Measurements from ENCODE around the gene WSCD1. TPM values are rescaled to one million over a fixed set of nuclear protein-coding genes. Genes with fewer than 3 reads are reported as not detected.

The WSCD1 gene
- total RNA-seq, 6 donors from 2014 or later = 1.0 to 17.5 (median 3.8) TPM

DNA sequence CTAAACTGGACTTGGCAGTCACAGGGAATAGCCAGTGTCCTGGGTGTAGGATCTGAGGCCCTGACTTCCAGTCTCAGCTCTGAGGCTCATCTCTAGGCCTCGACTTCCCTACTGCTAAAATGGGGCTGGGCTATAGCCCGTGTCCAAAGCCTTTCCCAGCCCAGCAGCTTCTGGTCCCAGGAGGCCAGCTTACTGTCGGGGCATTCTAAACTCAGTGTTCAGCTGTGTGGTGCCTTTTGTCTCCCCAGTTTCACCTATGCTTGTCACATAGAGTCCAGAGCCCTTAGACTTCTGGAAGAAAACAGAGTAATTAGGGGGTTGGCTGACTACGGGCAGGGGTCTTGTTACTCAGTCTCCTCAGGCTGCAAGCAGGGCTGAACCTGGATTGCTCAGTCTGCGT, 94.8 kb downstream of the WSCD1 start:
- Histone ChIP-seq H3K27me3 (no peaks in the 10 kb centered on the region), H3K4me1 (no peaks in the 10 kb centered on the region), H3K4me3 (no peak overlapping the region), H3K27ac (no peak overlapping the region), H3K9me3 (no peaks in the 10 kb centered on the region), H3K36me3 (no peaks in the 10 kb centered on the region)
- TF ChIP-seq, protein P1, sequence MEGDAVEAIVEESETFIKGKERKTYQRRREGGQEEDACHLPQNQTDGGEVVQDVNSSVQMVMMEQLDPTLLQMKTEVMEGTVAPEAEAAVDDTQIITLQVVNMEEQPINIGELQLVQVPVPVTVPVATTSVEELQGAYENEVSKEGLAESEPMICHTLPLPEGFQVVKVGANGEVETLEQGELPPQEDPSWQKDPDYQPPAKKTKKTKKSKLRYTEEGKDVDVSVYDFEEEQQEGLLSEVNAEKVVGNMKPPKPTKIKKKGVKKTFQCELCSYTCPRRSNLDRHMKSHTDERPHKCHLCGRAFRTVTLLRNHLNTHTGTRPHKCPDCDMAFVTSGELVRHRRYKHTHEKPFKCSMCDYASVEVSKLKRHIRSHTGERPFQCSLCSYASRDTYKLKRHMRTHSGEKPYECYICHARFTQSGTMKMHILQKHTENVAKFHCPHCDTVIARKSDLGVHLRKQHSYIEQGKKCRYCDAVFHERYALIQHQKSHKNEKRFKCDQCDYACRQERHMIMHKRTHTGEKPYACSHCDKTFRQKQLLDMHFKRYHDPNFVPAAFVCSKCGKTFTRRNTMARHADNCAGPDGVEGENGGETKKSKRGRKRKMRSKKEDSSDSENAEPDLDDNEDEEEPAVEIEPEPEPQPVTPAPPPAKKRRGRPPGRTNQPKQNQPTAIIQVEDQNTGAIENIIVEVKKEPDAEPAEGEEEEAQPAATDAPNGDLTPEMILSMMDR (IDR thresholded peaks at IDR 0.05) = no peak
- TF ChIP-seq POLR2AphosphoS5 (IDR thresholded peaks at IDR 0.05) (no peak), POLR2A (IDR thresholded peaks at IDR 0.05) (no peak), EP300 (IDR thresholded peaks at IDR 0.05) (no peak)
- WGBS, 2 donors = 70 to 86% methylated on average over 2 to 5 of the region's 5 CpGs
- DNase-seq (no peak), ATAC-seq (ENCODE audit: low FRiP score in 2 of 2) (no peak)

DNA sequence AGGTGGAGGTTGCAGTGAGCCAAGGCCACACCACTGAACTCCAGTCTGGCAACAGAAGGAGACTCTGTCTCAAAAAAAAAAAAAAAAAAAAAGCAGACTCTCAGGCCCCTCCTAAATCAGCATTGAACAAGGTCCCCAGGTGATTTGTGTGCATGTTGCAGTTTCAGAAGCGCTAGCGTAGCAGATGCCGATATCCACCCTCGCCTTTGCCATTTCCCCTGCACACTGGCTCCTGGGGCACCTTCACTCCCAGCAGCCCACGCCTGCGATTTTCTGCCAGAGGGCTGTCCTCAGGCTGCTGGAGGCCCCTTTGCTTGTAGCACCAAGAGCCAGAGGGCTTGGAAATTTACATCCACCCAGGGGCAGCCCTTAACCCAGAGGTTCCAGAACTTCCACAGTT, 95.6 kb downstream of the WSCD1 start:
- no peaks in the 10 kb centered on the region for H3K9me3 ChIP-seq
- TF ChIP-seq, protein P1 (IDR thresholded peaks at IDR 0.05) = no peak
- no peak for TF ChIP-seq POLR2AphosphoS5 (IDR thresholded peaks at IDR 0.05)
- no peak for TF ChIP-seq POLR2A (IDR thresholded peaks at IDR 0.05)
- TF ChIP-seq EP300 (IDR thresholded peaks at IDR 0.05) = no peak
- H3K27me3 ChIP-seq = no peaks in the 10 kb centered on the region
- H3K27ac ChIP-seq = no peak overlapping the region
- H3K4me1 ChIP-seq = no peaks in the 10 kb centered on the region
- whole genome bisulfite sequencing, 2 donors = 87 to 92% methylated on average over 6 of the region's 6 CpGs
- no peak overlapping the region for H3K4me3 ChIP-seq
- ATAC-seq (ENCODE audit: low FRiP score in 2 of 2) = no peak
- H3K36me3 ChIP-seq = no peaks in the 10 kb centered on the region
- no peak for DNase-seq

DNA sequence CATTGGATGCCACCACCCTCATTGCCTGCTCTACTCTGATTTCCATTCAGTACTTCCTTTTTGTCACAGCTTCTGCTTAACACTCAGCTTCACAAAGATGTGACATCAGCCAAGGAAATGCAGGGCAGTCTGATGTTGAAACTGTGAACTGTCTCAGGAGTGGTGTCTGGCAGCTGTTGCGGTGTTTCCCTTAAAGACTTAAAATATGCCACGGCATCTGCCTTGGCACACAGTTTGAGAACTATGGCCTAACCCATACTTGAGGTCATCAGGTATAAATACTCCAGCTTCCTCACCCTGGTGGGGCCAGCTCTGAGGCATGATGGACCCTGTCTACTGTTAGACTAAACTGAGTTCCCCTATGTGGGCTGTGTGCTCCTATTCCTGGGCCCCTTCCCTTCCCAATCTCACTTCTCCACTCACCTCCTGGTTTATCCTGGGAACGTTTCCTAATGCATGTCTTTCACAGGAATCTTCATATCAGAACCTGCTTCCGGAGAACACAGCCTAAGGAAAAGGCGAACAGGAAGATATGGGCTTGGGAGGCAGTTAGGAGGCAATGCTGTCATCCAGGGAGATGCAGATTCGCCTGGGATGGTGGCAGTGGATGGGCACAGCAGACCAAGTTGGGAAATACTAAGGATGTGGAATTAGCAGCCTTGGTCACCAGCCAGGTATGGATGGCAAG, 96.5 kb downstream of the WSCD1 start:
- ATAC-seq (ENCODE audit: low FRiP score in 2 of 2) (no peak), DNase-seq (no peak)
- Histone ChIP-seq H3K4me3 (no peak overlapping the region), H3K27me3 (no peaks in the 10 kb centered on the region), H3K36me3 (no peaks in the 10 kb centered on the region), H3K9me3 (no peaks in the 10 kb centered on the region), H3K4me1 (no peaks in the 10 kb centered on the region), H3K27ac (no peak overlapping the region)
- 62 to 69% methylated on average over 6 of the region's 6 CpGs for WGBS, 2 donors
- TF ChIP-seq, protein P1 (IDR thresholded peaks at IDR 0.05) = no peak
- TF ChIP-seq POLR2A (IDR thresholded peaks at IDR 0.05) (no peak), EP300 (IDR thresholded peaks at IDR 0.05) (no peak), POLR2AphosphoS5 (IDR thresholded peaks at IDR 0.05) (no peak)

DNA sequence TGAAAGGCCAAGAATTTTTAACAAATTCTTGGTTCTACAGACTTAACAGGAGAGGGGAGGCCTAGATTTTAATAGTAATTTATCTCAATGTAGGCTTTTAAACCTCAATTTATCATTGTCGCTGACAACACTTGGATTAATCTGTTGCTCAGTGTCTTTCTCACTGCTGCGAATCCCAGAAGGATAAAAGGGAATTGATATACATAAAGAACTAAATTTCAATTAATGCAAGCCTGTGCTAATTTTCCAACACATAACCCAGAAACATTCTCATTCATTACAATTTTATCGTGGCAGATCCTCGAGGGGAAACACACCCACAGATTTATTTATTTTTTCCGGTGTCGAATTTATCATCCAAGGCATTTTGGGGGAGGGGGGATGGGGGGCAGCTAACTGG, 98.1 kb downstream of the WSCD1 start:
- WGBS, 2 donors = 69% methylated on average over 6 of the region's 6 CpGs
- H3K27me3 ChIP-seq = no peaks in the 10 kb centered on the region
- no peak overlapping the region for H3K27ac ChIP-seq
- H3K36me3 ChIP-seq = no peaks in the 10 kb centered on the region
- DNase-seq (no peak), ATAC-seq (ENCODE audit: low FRiP score in 2 of 2) (no peak)
- no peaks in the 10 kb centered on the region for H3K9me3 ChIP-seq
- no peak overlapping the region for H3K4me3 ChIP-seq
- no peaks in the 10 kb centered on the region for H3K4me1 ChIP-seq
- TF ChIP-seq, protein P1 (IDR thresholded peaks at IDR 0.05) = no peak
- TF ChIP-seq POLR2AphosphoS5 (IDR thresholded peaks at IDR 0.05) (no peak), POLR2A (IDR thresholded peaks at IDR 0.05) (no peak), EP300 (IDR thresholded peaks at IDR 0.05) (no peak)

DNA sequence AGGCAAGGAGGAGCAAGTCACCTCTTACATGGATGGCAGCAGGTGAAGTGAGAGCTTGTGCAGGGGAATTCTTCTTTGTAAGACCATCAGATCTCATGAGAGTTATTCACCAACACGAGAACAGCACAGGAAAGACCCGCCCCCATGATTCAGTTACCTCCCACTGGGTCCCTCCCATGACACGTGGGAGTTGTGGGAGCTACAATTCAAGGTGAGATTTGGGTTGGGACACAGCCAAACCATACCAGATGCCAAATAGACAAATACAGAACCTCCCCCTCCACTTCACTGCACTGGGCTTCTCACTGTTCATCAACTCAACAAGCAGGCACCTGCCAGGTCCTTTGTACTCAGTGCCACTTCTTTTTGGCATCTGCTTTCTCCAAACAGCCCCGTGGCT, 100.2 kb downstream of the WSCD1 start:
- WGBS, 2 donors = 65% methylated on average over 2 to 4 of the region's 4 CpGs
- no peak for TF ChIP-seq POLR2A (IDR thresholded peaks at IDR 0.05)
- TF ChIP-seq EP300 (IDR thresholded peaks at IDR 0.05) = no peak
- TF ChIP-seq, protein P1 (IDR thresholded peaks at IDR 0.05) = no peak
- no peak for TF ChIP-seq POLR2AphosphoS5 (IDR thresholded peaks at IDR 0.05)
- H3K36me3 ChIP-seq = no peaks in the 10 kb centered on the region
- ATAC-seq (ENCODE audit: low FRiP score in 2 of 2) = no peak
- H3K9me3 ChIP-seq = no peaks in the 10 kb centered on the region
- no peak for DNase-seq
- H3K27me3 ChIP-seq = no peaks in the 10 kb centered on the region
- H3K4me1 ChIP-seq = no peaks in the 10 kb centered on the region
- no peak overlapping the region for H3K4me3 ChIP-seq
- H3K27ac ChIP-seq = no peak overlapping the region

Measured in upper lobe of left lung (tissue), 6 donors.